ENCODE data around the gene LIN28B.
"Not testable (repeated sequence)": the region's sequence is repeated elsewhere in the genome, so short reads cannot be mapped to it uniquely, and the experiment has no call there.

LIN28B gene

DNA sequence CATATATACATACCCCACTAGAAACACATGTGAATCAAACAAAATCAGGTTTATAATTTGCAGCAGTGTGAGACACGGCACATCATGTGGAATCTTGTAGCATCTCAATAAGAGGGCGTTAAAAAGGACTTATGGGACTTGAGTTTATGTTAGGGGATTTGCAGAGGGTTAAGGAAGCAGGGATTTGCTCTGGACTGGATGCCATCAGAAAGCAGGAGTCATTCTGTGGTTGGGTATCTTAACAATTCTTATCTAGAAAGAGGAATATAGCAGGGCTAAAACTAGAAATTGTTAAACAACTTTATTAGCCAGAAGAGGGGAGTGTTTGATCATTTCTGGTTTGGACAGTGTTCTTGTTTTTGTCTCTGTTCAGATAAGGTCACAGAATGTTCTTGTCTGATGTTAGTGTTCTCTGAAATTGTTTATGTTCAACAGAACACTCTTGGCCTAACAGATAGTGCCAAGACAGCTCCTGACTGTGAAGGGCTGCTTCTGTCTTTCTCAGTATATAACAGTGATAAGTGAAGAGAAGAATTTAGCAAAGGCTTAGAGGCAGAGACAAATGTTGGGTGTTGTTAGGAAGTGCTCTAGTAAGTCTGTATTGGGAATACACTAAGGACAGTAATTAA is 39.2 kb downstream of the LIN28B start:
- no peak overlapping the region for H3K4me3 ChIP-seq (ENCODE audit: low read depth, low read length)
- TF ChIP-seq, protein P1, sequence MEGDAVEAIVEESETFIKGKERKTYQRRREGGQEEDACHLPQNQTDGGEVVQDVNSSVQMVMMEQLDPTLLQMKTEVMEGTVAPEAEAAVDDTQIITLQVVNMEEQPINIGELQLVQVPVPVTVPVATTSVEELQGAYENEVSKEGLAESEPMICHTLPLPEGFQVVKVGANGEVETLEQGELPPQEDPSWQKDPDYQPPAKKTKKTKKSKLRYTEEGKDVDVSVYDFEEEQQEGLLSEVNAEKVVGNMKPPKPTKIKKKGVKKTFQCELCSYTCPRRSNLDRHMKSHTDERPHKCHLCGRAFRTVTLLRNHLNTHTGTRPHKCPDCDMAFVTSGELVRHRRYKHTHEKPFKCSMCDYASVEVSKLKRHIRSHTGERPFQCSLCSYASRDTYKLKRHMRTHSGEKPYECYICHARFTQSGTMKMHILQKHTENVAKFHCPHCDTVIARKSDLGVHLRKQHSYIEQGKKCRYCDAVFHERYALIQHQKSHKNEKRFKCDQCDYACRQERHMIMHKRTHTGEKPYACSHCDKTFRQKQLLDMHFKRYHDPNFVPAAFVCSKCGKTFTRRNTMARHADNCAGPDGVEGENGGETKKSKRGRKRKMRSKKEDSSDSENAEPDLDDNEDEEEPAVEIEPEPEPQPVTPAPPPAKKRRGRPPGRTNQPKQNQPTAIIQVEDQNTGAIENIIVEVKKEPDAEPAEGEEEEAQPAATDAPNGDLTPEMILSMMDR (IDR thresholded peaks at IDR 0.05; ENCODE audit: borderline replicate concordance, insufficient read depth, low read depth, low read length) = no peak

DNA sequence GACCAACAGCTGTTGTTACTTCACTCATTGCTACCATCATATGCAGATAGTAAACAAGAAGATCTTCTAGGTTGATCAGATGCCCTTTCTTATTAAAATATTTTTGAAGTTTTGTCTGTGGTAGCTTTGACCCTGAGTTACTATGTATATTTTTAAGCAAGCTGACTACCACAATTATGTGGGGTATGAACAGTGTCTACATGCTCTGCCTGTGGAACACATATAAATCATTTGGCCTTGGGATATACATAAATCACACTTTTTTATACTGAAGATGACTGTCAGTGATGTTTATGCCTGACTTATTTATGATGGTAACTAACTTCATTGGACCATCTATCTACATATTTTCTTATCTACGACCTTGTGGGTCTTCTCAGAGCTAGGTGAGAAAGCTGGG is 44.2 kb downstream of the LIN28B start:
- no peak overlapping the region for H3K4me3 ChIP-seq (ENCODE audit: low read depth, low read length)
- TF ChIP-seq, protein P1 (IDR thresholded peaks at IDR 0.05; ENCODE audit: borderline replicate concordance, insufficient read depth, low read depth, low read length) = no peak

DNA sequence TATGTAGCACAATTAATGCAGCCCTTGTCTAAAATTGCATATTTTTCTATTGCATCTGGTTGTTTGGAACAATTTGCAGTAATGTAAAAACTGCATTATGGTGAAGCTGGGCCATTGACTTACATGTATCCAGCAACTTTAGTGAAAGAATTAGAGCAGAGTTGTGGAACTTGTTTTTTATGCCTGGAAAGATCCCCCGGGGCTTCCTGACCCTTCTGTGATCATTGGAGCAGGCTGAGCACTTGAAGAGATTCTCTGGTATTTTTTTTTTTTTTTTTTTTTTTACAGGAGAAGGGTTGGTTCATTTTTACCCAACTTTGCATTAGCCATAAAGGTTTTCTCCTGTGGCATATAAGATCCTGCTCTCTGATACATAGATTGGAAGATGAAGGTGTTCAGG is 45.0 kb downstream of the LIN28B start:
- TF ChIP-seq, protein P1 (IDR thresholded peaks at IDR 0.05; ENCODE audit: borderline replicate concordance, insufficient read depth, low read depth, low read length) = no peak
- H3K4me3 ChIP-seq (ENCODE audit: low read depth, low read length) = no peak overlapping the region

DNA sequence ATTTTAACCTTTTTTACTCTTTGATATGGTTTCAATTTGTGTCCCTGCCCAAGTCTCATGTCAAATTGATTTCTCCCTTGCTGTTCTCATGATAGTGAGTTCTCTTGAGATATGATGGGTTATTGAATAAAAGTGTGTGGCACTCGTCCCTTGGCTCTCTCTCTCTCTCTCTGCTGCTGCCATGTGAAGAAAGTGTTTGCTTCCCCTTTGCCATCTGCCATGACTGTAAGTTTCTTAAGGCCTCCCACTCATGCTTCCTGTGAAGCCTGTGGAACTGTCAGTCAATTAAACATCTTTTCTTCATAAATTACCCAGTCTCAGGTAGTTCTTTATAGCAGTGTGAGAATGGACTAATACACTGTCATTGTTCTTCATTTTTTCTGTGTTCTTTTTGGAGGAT is 48.5 kb downstream of the LIN28B start:
- TF ChIP-seq, protein P1 (IDR thresholded peaks at IDR 0.05; ENCODE audit: borderline replicate concordance, insufficient read depth, low read depth, low read length) = no peak
- no peak overlapping the region for H3K4me3 ChIP-seq (ENCODE audit: low read depth, low read length)

DNA sequence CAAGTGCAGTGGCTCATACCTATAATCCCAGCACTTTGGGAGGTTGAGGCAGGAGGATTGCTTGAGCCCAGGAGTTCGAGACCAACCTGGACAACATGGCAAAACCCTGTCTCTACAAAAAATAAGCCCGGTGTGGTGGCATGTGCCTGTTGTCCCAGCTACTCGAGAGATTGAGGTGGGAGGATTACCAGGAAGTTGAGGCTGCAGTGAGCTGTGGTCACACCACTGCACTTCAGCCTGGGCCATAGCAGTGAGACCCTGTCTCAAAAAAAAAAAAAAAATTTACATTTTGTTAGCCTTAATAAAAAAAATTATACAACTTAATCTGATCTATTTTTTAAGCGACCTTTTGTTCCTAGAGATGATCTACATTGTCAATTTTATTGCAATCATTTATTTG is 56.6 kb downstream of the LIN28B start:
- not testable (repeated sequence) for H3K4me3 ChIP-seq (ENCODE audit: low read depth, low read length)

DNA sequence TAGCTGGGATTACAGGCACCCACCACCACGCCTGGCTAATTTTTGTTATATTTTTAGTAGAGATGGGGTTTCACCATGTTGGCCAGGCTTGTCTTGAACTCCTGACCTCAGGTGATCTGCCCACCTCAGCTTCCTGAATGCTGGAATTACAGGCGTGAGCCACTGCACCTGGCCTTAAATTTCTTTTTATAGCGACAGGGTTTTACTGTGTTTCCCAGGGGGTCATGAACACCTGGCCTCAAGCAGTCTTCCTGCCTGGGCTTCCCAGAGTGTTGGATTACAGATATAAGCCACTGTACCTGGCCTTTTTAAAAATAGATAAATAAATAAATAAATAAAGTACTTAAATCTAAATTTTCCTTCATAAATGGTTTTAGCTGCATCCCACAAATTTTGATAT is 57.5 kb downstream of the LIN28B start:
- H3K4me3 ChIP-seq (ENCODE audit: low read depth, low read length) = no peak overlapping the region
- TF ChIP-seq, protein P1 (IDR thresholded peaks at IDR 0.05; ENCODE audit: borderline replicate concordance, insufficient read depth, low read depth, low read length) = no peak

DNA sequence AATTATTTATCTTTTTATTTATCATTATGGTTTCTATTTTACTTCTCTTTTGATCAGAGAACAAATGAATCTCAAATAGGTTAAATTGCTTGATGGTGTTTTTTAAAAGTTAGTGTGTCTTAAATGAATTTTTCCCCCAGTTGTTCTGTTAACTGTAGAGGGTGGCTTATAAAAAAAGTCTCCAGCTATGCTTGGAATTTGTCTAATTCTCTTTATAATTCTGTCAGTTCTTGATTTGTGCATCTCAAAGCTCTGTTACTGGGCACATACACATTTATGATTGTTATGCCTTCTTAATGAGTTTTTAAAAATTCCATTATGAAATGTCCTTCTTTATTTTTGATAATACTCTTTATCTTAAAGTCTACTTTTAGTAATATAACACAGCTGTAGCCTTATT is 58.0 kb downstream of the LIN28B start:
- TF ChIP-seq, protein P1 (IDR thresholded peaks at IDR 0.05; ENCODE audit: borderline replicate concordance, insufficient read depth, low read depth, low read length) = no peak
- H3K4me3 ChIP-seq (ENCODE audit: low read depth, low read length) = no peak overlapping the region

DNA sequence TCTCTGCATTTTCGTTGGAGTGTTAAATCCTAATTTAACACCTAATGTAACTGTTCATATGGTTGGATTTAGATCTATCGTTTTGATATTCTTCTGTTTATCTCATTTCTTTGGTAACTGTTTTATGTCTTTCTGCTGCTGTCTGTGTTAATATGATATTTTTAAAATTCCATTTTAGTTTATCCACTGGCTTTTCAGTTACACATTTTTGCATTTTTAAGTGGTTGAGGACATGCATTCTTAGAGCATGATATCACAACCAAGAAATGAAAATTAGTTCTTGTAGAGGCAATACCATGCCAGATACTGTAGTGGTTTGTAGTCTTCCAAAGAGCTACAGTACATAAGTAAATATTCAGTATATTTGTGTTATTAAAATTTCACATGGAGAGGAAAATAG is 58.6 kb downstream of the LIN28B start:
- TF ChIP-seq, protein P1 (IDR thresholded peaks at IDR 0.05; ENCODE audit: borderline replicate concordance, insufficient read depth, low read depth, low read length) = no peak
- H3K4me3 ChIP-seq (ENCODE audit: low read depth, low read length) = no peak overlapping the region
